ENCODE data around the gene BABAM2.

The BABAM2 gene

DNA sequence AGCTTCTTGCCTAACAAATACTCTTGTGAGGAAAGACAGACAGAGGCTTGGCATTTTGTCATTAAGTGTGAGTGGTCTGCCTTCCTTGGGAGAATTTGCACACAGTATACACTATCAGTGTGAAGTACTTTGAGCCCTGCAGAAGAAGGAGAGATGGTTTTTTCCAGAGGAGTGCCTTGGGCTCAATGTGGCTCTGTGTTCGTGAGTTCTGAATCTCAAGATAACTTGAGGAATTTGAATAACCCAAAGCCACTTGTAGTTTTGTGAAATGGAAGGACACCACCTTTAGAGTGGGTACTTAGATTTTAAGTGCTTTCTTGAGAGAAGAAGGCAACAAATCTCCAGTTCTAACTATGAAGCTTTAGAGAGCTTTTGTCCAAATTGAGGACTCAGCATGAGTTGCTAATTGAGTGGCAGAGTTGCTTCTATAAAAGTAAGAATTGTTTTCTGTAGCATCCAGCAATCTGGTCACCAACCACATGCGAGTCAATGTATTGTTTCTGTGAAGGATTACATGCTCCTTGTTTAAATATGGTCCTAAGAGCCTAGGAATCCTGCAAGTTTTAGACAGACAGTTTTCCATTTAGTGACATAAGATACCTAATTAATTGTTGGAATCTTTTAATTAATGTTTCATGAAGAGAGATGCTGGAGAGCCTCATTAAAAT, 68.3 kb downstream of the BABAM2 start:
- no peak overlapping the region for H3K4me3 ChIP-seq (ENCODE audit: low read depth, low read length)
- ChIA-PET POLR2A (no interaction called here), CTCF (no interaction called here)
- H3K9me3 ChIP-seq (ENCODE audit: control insufficient read depth, insufficient read depth, low read depth, low read length) = no peaks in the 10 kb centered on the region
- TF ChIP-seq GLIS1 (tag by site-specific recombination; IDR thresholded peaks at IDR 0.05) (no peak), BCL6B (tag by site-specific recombination; IDR thresholded peaks at IDR 0.05) (no peak), ZNF664 (tag by site-specific recombination; IDR thresholded peaks at IDR 0.05) (no peak), ZNF133 (tag by site-specific recombination; IDR thresholded peaks at IDR 0.05) (no peak), ZNF23 (tag by site-specific recombination; IDR thresholded peaks at IDR 0.05; ENCODE audit: borderline replicate concordance) (no peak), ZNF16 (tag by site-specific recombination; IDR thresholded peaks at IDR 0.05; ENCODE audit: low read depth) (no peak)
- H3K4me1 ChIP-seq (ENCODE audit: control insufficient read depth, insufficient read depth, low read length) = no peaks in the 10 kb centered on the region; the same call in 1 of the 2 replicates
- H3K36me3 ChIP-seq (ENCODE audit: control insufficient read depth in 2 of 2, insufficient read depth in 1 of 2, low read length in 2 of 2) = no peaks in the 10 kb centered on the region
- no peak overlapping the region for H3K27ac ChIP-seq (ENCODE audit: extremely low read depth, low read depth, low read length)

DNA sequence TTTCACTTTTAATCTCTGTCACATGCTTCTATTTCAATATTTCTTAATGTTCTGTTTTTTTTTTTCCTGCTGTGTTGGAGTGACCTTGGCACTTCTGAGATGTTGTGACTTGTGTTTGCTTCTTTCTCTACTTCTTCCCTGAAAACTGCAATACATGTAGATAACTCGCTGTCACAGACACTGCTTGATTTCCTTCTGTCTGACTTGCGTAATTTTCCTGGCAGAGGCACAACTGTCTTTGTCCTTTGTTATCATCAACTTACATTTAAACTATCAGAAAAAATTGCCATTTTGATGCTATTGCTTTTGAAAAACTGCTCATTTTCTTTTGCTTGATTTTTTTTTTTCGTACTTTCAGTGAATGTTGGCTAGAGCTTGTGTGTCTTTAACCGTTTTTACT, 69.0 kb downstream of the BABAM2 start:
- H3K36me3 ChIP-seq (ENCODE audit: control insufficient read depth in 2 of 2, insufficient read depth in 1 of 2, low read length in 2 of 2) = no peaks in the 10 kb centered on the region
- H3K9me3 ChIP-seq (ENCODE audit: control insufficient read depth, insufficient read depth, low read depth, low read length) = no peaks in the 10 kb centered on the region
- no peak overlapping the region for H3K27ac ChIP-seq (ENCODE audit: extremely low read depth, low read depth, low read length)
- H3K4me3 ChIP-seq (ENCODE audit: low read depth, low read length) = no peak overlapping the region
- CTCF ChIA-PET = interaction anchor here (0.7 to 1.5 kb wide), 2 partner anchors 8 to 25 kb away, joined by 3 read pairs; no protein-coding TSS in a partner anchor
- TF ChIP-seq, protein P1, sequence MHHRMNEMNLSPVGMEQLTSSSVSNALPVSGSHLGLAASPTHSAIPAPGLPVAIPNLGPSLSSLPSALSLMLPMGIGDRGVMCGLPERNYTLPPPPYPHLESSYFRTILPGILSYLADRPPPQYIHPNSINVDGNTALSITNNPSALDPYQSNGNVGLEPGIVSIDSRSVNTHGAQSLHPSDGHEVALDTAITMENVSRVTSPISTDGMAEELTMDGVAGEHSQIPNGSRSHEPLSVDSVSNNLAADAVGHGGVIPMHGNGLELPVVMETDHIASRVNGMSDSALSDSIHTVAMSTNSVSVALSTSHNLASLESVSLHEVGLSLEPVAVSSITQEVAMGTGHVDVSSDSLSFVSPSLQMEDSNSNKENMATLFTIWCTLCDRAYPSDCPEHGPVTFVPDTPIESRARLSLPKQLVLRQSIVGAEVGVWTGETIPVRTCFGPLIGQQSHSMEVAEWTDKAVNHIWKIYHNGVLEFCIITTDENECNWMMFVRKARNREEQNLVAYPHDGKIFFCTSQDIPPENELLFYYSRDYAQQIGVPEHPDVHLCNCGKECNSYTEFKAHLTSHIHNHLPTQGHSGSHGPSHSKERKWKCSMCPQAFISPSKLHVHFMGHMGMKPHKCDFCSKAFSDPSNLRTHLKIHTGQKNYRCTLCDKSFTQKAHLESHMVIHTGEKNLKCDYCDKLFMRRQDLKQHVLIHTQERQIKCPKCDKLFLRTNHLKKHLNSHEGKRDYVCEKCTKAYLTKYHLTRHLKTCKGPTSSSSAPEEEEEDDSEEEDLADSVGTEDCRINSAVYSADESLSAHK (tag by site-specific recombination; IDR thresholded peaks at IDR 0.05) = no peak
- TF ChIP-seq YY2 (tag by site-specific recombination; IDR thresholded peaks at IDR 0.05) (no peak), ZNF529 (tag by site-specific recombination; IDR thresholded peaks at IDR 0.05; ENCODE audit: insufficient replicate concordance) (no peak), SETDB1 (IDR thresholded peaks at IDR 0.05; ENCODE audit: insufficient read length, low read length) (no peak), HOXC10 (CRISPR knock-in tag; IDR thresholded peaks at IDR 0.05) (no peak), ZNF501 (tag by site-specific recombination; IDR thresholded peaks at IDR 0.05) (no peak)
- TF ChIP-seq, protein P2, sequence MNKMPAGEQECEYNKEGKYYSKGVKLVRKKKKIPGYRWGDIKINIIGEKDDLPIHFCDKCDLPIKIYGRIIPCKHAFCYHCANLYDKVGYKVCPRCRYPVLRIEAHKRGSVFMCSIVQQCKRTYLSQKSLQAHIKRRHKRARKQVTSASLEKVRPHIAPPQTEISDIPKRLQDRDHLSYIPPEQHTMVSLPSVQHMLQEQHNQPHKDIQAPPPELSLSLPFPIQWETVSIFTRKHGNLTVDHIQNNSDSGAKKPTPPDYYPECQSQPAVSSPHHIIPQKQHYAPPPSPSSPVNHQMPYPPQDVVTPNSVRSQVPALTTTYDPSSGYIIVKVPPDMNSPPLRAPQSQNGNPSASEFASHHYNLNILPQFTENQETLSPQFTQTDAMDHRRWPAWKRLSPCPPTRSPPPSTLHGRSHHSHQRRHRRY (tag by site-specific recombination; IDR thresholded peaks at IDR 0.05) = no peak
- TF ChIP-seq, protein P3, sequence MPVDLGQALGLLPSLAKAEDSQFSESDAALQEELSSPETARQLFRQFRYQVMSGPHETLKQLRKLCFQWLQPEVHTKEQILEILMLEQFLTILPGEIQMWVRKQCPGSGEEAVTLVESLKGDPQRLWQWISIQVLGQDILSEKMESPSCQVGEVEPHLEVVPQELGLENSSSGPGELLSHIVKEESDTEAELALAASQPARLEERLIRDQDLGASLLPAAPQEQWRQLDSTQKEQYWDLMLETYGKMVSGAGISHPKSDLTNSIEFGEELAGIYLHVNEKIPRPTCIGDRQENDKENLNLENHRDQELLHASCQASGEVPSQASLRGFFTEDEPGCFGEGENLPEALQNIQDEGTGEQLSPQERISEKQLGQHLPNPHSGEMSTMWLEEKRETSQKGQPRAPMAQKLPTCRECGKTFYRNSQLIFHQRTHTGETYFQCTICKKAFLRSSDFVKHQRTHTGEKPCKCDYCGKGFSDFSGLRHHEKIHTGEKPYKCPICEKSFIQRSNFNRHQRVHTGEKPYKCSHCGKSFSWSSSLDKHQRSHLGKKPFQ (tag by site-specific recombination; IDR thresholded peaks at IDR 0.05) = no peak
- POLR2A ChIA-PET = no interaction called here
- H3K4me1 ChIP-seq (ENCODE audit: control insufficient read depth, insufficient read depth, low read length) = no peaks in the 10 kb centered on the region; the same call in 1 of the 2 replicates
